GM21447 (cell line): Measurements from ENCODE around the gene MTFR1L.
"Not testable (repeated sequence)": the region's sequence is repeated elsewhere in the genome, so short reads cannot be mapped to it uniquely, and the experiment has no call there.

Experiments used
- ATAC-seq: cut with Tn5 transposase; IDR thresholded peaks from one replicate; pipeline ENCODE4 v1.9.1; 2021; ENCODE audit not compliant: unreplicated experiment

The MTFR1L gene

GRCh38 chr1:25821630-25822091 is 1.9 kb downstream of the MTFR1L start:
- no peak for ATAC-seq

- ATAC-seq = no peak
These were observed 5.9 kb downstream of the MTFR1L start for GRCh38 chr1:25825605-25826004.

GRCh38 chr1:25826571-25826970 is 6.8 kb downstream of the MTFR1L start:
- no peak for ATAC-seq

- ATAC-seq = no peak
These were observed 8.7 kb downstream of the MTFR1L start for GRCh38 chr1:25828491-25828890.

GRCh38 chr1:25829046-25829445 is 9.3 kb downstream of the MTFR1L start:
- ATAC-seq = no peak

GRCh38 chr1:25831569-25832196 is 11.9 kb downstream of the MTFR1L start:
- no peak for ATAC-seq

- ATAC-seq = no peak
These were observed 12.7 kb downstream of the MTFR1L start for GRCh38 chr1:25832336-25833037.

- no peak for ATAC-seq
These were observed 13.4 kb downstream of the MTFR1L start for GRCh38 chr1:25833158-25833557.

- ATAC-seq = no peak
These were observed 15.1 kb downstream of the MTFR1L start for GRCh38 chr1:25834894-25835293.

- no peak for ATAC-seq
These were observed 16.9 kb downstream of the MTFR1L start for GRCh38 chr1:25836695-25837094.

- ATAC-seq = no peak
These were observed 17.6 kb downstream of the MTFR1L start for GRCh38 chr1:25837262-25837875.

GRCh38 chr1:25839808-25840207 is 20.1 kb downstream of the MTFR1L start:
- ATAC-seq = not testable (repeated sequence)

GRCh38 chr1:25843483-25843882 is 23.7 kb downstream of the MTFR1L start:
- ATAC-seq = no peak

GRCh38 chr1:25844536-25845337 is 25.0 kb downstream of the MTFR1L start:
- no peak for ATAC-seq

- ATAC-seq = no peak
These were observed 25.9 kb downstream of the MTFR1L start for GRCh38 chr1:25845664-25846063.

- ATAC-seq = no peak
These were observed 28.2 kb downstream of the MTFR1L start for GRCh38 chr1:25847929-25848328.

- ATAC-seq = no peak
These were observed 28.8 kb downstream of the MTFR1L start for GRCh38 chr1:25848531-25848930.

GRCh38 chr1:25854554-25854953 is 34.8 kb downstream of the MTFR1L start:
- no peak for ATAC-seq

- no peak for ATAC-seq
These were observed 37.1 kb downstream of the MTFR1L start for GRCh38 chr1:25856856-25857255.

- ATAC-seq = no peak
These were observed 38.7 kb downstream of the MTFR1L start for GRCh38 chr1:25858494-25858893.
